Anterior cingulate cortex (tissue), 58 donors: Measurements from ENCODE around the gene PLPP1.
A peak's percentile ranks its signal among the peaks of the same experiment; 100 is the strongest.

Source experiments
- DNase-seq, 58 donors: peaks; one replicate each; lab custom pipeline; 2025; lab: John Stamatoyannopoulos, UW

PLPP1 gene

DNA sequence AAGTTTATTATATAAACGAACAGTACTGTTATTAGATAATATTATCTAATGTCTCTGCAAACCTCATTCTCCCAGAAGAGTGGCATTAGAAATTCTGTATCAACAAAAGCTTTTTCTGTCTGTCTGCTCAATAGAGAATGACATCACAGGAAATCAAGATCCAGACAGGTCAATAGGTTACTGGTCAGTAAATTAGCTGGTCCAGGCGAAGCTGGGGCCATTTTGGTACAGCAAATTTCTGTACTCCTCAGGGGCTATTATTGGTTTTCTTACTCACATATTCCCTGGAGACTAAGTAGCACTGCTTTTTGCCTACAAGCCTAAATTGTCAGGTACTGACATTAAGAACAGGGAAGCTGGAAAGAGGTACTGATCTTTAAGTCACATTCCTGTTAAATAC, 80.5 kb downstream of the PLPP1 start:
- DNase-seq, result no peak

DNA sequence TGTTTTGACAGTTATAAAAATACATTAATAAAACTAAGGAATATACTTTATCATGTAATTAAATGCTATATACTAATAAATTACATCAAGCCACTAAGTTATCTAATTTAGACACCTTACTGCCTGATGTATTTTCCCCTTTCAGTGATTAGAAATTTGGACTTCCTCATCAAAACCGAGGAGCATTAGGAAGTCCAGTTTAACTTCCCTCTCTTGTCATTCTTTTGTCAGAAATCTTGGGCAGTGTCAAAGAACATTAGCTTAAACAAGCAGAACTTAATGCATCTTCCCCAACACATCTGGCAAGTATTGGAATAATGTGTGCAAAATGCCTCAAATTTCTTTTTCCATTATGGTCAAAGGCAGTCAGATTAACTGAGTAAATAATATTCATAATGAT, 81.6 kb downstream of the PLPP1 start:
- no peak for DNase-seq

DNA sequence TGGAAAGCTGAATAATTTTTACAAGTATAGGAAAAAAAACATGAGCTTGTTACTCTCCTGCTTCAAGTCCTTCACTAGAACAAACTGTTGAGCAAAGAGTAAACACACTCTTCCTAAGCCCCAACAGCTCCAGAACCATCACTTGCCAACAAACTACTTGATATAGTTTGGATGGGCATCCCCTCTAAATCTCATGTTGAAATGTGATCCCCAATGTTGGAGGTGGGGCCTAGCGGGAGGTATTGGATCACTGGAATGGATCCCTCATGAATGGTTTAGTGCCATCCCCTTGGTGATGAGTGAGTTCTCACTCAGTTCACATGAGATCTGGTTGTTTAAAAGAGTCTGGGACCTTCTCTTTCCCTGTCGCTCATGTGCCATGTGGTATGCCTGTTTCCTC, 82.8 kb downstream of the PLPP1 start:
- DNase-seq, result no peak

DNA sequence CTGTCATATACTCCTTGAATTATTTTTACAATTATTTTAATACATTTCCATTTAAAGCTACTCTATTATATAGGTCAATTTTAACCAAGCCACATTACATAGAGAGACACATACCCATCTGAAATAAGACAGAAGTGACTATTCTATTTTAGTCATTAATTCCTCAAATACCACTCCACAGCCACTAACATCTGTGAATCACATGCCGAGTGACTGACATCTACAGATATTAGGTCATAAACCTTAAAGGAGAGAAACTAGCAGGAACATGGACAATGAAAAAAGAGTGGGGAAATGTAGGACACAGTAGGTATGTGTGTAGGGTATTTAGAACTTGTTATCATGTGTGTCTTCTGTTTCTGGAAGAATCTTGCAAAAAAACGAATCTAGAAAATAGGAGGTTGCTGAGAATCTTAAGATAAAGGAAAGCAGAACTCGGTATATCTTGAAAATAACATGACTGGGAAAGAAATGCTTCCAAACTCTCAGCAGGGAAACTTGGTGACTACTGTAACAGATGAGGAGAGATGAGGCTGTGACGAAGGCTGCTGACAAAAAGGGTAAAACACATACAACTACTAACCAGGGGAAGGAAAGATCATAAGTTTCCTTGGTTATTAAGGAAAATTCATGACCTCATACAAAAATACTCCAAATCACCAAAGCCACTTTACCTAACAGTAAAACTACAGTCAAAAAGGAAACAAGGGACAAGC, 84.6 kb downstream of the PLPP1 start:
- DNase-seq, result no peak

DNA sequence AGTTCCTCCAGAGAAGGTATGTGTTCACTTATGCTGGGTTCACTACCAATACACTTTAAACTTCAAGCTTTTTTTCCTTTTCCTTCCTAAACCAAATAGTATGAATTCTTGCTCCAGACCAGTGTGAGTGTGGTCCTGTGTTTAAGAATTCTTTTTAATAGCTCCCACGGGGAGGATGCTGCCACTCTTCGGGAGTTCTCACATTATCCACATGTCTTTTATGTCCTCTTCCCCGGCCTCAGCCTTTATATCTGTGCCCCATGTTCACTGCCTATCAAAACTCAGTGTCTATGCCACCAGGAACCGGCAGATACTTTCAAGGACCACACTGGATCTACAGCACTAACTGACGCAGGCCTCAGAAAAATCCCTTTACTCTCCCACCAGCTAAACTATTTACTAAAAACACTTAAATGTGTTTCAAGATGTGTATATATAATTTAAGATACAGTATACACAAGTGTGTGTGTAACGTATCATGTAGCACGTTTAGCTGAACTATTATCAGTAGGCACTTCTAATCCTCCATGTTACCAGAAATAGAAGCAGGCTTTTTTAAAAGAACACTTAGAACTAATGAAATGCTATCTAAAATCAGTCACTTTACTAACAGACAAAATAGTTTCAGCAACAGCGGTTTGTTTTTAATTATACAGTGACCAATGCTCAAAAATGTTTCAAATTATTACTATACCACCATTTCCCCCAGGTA, 88.0 kb downstream of the PLPP1 start:
- no peak for DNase-seq

DNA sequence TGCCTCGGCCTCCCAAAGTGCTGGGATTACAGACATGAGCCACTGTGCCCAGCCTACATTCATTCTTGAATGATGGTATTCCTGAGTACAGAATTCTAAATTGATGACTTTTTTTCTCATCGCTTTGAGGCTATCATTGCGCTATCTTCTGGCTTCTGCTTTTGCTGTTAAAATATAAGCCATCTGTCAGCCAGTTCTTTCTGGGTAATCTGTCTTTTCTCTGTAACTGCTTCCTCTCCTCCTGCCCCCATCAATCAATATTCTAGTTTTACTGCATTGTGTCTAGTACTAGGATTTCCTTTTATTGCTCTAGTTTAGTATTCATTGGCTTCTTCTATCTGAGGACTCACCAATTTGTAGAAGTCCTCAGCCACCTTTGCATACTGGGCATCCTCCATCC, 89.0 kb downstream of the PLPP1 start:
- DNase-seq, result no peak

DNA sequence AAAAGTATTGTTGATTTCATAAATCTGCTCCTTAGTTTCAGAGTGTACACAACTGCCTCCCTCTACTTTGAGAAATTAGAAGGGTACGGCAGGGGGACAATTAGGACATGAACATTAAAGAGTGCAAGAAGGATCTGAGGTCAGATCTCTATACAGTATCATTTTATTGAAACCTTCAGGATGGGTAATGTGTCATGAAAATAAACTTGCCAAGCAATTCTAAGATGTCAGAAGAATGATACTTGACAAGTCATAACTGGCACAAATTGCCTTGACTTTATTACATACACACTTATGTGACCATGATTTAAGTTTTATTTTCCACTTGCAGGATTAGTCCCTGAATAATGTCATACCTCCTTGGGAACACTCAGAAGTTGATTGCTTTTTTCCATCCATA, 92.8 kb downstream of the PLPP1 start:
- DNase-seq, result no peak

DNA sequence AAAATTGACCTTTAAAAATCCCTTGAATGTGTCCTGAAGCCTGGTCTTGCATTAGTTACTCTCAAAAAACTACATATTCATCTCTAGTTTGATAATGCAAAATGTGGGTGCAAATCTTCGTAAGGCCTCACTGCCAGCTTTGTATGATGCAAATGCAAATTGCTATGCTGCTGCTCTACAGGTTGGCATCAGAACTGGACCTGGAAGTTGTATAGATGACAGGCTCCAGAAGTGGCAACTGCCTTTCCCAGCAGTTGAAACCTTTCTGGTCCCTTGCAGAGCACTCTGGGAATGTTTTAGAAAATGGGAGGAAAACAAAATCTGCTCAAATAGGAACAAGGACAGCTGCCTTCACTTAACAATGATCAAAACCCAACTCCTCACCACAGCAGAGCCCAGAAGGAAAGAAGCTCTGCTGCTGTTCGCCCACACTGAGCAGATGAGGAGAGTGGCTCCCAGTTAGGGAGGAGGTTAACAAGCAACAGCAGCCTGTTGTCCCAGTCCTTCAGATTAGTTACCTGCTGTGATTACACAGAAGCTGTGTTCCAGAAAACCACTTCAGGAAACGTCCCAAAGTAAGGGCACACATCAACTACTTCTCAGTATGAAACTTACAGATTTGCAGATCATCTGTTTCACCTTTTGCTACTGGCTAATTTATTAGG, 93.5 kb downstream of the PLPP1 start:
- DNase-seq, result peak in 8 of 58 donors; percentile 7 to 45 (median 28)

DNA sequence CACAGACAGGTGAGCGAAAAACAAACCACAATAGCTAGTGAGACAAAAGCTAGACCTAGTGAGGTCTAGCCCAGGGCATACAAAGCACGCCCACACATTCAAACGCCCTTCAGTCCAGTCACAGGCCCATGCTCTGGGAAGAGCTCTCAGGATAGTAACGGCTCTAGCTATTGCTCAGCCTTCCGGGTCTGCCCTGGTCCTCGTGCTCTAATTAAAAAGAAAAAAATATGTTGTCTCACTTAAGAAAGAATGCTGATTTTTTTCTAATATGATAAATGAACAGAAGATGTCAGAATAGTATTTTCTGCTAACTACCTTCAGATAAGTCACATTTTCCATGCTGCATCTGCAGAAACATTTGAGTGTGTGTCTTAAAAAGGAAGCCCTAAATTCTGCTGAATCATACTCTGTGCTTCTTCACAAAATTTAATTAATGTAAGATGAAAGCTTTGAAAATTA, 94.5 kb downstream of the PLPP1 start:
- DNase-seq, result peak in 1 of 58 donors; percentile 11

DNA sequence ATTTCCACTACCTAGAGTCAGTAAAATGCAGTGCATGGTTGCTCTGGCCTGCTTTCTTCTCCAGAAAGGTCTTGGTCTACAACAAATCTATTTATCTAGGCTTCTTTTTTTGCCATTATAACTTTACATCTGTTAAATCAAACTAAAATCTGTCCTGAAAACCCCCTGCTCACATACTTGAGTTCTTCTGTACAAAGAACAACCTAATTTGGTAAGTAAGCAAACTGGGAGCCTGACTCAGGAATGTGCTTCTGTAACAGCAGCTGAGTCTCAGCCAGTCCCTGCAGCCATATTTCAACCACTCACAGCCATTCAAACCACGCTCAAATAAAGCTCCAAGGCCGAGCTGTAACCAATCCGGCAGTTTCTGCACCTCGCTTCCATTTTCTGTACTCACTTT, 95.8 kb downstream of the PLPP1 start:
- peak in 26 of 58 donors; percentile 10 to 71 (median 32) for DNase-seq

DNA sequence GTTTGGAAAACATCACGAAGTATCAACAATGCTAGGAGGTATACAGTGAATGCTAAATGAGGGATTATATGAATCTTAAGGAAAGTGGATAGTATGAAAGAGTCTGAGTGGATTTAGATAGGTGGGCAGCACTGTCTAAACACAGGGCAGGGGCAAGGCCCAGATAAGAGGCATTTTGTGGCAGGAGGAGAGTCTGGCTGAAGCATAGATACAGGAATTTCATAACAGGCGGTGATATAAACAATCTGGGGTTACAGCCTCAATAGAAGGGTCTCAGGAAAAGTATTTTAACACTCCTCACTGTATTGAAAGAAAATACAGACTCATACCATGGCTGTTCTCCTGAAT, 96.9 kb downstream of the PLPP1 start:
- no peak for DNase-seq

DNA sequence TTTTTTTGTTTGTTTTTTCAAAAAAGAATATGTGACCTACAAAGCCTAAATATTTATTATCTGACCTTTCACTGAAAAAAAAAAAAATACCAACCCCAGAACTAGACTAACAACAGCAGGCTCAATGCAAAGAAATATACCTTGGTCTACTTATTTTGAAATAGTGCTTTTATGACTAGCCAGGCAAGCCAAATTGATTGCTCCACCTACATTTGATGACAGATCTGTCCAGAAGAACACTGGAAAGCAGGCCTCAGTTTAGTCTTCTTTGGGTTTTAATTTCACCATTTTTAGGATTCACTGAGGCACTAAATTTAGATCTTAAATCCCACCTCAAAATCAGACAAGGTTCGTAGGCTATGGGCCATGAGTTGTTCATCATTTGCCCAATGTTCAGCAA, 97.3 kb downstream of the PLPP1 start:
- DNase-seq, result no peak

DNA sequence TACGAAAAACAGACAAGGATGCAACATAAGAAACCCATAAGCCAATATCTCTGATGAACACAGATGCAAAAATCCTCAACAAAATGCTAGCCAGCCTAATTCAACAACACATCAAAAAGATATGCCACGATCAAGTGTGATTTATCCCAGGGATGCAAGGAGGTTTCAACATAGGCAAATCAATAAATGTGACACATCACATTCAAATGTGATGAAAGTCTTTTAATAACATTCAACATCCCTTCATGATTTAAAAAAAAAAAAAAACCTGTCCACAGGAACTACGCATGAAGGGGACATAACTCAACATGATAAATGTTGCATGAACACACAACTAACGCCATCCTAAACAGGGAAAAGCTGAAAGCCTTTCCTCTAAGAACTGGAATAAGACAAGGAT, 102.2 kb downstream of the PLPP1 start:
- no peak for DNase-seq

DNA sequence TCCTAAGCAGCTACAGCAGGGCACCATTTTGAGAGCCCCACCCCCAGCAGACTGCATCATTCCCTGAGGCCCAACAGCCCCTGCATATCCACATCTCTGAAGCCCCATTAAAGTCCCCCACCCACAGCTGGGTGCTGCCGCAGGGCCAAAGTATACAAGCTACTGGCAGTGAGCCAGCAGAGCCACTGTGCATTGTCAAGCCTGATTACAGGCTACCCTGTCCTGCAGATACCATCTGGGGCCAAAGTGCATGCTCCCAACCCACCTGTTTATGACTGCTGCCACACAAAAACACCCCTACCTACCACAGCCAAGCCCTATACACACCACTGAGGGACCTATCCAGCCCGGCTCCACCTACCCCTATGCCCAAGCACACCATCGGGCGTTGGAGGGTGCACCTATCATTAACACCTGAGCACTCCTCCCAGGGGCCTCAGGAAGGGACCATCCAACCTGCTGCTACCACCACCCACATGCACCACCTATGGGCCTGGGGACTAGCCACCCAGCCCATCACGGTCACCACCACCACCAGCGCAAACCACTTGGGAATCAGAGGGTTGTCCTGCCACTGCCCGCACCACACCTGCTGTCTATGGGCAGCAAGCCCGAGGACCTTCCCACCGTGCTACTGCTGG, 105.0 kb downstream of the PLPP1 start:
- DNase-seq, result peak in 2 of 58 donors; percentile 11 to 57

DNA sequence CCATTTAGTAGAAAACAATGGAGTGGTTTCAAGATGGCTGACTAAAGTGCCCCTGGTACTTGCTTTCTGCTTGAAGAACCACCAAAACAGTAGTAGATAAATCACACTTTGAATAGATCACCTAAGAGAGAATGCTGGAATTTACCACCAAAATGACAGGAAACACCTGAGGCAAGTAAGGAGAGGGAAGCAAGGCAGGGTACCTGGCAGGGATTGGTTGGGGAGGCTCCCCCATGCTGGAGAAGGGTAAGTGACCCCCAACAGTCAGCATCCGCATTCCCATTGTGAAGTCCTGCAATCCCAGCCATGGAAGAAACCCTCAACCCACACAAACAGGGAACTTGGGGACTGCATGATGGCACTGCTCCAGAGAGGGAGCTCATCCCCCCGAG, 105.5 kb downstream of the PLPP1 start:
- no peak for DNase-seq

DNA sequence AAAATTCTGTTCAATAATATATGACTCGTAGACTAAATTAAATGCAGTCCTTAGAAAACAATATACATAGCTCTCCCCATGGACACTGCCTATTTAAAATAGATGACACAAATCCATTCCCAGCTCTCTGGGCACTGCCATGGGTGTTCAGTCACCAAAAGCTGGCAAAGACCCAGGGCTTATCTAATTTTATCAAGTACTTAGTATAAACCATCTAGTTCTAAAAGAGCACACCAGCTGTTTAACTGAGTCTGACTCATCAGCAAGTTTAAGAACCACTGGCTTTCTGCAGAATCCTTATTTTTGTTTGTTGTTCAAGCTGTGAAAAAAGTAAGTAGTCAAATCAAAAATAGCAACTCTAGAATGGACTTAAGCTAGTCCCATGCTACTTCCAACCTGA, 107.6 kb downstream of the PLPP1 start:
- peak in 10 of 58 donors; percentile 7 to 75 (median 20) for DNase-seq

DNA sequence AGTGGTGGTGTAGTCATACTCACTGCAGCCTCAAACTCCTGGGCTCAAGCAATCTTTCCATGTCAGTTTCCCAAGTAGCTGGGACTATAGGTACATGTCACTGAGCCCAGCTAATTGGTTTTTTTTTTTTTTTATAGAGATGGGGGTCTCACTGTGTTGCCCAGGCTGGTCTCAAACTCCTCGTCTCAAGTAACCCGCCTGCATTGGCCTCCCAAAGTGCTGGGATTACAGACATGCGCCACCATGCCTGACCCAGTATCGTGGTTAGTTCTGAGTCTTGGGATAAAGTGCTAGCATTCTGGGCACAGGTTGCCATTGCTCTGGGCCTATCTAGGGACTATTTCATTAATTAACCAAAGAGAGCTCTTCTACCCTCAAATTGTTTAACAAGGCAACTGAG, 108.3 kb downstream of the PLPP1 start:
- DNase-seq, result no peak

DNA sequence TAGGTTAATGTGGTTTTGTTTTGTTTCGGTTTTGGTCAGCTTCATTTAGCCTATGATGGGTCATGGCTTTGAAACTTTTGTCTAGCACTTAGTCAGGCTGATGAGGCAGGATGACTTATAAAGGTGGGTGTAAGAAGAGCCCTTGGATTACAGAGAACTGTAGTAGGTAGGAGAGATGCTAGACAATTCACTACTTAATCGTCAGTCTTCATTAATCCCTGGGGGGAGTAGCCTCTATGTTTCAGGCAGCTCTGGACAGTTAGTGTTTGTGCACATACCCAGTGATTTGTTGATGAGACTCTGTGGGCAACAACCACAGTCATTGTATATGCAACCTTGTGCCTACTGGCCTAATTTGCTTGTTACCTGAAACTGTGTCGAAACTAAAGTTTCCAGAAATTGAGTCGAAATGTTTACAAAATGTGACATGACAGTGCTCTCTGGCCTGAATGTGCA, 113.7 kb downstream of the PLPP1 start:
- no peak for DNase-seq

DNA sequence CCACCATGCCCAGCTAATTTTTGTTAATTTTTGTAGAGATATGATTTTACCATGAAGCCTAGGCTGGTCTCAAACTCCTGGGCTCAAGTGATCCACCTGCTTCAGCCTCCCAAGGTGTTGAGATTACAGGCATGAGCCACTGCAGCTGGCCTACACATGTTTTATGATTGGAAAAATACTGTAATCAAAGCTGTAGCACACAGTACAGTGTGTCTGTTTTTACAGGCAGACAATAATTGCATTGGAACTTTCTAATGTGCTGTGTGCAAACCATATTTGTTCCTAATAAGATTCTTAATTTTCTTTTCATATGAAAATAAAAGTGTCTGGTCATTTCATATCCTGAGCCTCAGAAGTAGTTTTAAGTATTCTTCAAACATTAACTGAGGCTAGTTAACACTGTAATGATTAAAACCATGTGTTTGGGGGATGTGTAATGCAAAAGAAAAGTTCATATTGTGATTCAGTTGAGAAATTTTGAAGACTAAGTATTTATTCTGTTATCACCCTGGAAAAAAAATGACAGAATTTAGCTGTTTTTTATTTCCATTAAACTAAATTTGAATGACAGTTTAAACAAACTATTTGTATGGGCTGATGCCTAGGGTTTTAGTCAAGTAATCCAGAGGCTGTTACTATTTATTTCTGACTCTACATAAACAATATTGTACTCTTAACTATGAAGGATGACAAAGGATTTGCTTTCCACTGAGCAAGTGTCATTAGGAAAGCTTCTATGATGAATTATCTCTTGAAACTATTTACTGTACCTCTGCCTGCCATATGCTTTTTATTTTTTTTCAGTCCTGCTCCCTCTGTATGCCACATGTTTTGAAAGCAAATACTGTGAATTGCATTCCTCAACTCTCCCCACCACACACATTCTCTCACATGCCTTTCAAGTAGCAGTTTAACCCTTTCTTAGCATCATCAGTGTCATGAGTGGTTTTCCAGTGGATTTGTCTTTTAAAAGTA, 115.5 kb downstream of the PLPP1 start:
- no peak for DNase-seq

DNA sequence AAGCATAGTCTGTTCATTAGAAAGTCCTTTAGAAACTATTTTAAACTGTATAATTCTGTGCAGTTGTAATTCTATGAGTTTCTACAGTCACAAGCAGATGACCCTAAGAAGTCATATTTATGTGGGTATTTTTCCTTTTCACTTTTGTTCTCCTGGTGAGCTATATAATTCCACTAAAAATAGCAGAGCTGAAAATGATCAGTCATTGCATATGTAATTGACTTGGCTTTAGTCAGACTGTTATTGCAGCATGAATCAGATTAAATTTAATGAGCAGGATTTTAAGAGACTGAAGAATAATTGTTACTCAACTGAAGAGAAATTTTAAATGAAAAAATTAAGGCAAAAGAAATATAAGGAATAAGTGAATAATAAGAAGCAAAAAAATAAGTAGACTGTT, 118.5 kb downstream of the PLPP1 start:
- DNase-seq, result no peak
